GM12891 (cell line): Measurements from ENCODE around the gene PLIN3.

Experiments
- PAX5 ChIP-seq: IDR thresholded peaks from 2 replicates; pipeline ENCODE4 v1.6.1; 2011; ENCODE audit warnings: low read length, moderate library complexity, mild to moderate bottlenecking; ENCODE audit not compliant: insufficient read depth, severe bottlenecking
- POLR2A ChIP-seq: IDR thresholded peaks from 2 replicates; pipeline ENCODE4 v1.6.1; 2011; ENCODE audit warnings: low read depth, low read length, control low read depth
- POLR2AphosphoS5 ChIP-seq: IDR thresholded peaks from 2 replicates; pipeline ENCODE4 v1.6.1; 2011; ENCODE audit warnings: low read depth, low read length, control low read depth
- POU2F2 ChIP-seq: IDR thresholded peaks from 2 replicates; pipeline ENCODE4 v1.6.1; 2011; ENCODE audit warnings: low read depth, mild to moderate bottlenecking, control low read depth, low read length, moderate library complexity
- SPI1 ChIP-seq: IDR thresholded peaks from 2 replicates; pipeline ENCODE4 v1.6.1; 2011; ENCODE audit warnings: low read depth, low read length, control low read depth
- TAF1 ChIP-seq: IDR thresholded peaks from 2 replicates; pipeline ENCODE4 v1.6.1; 2011; ENCODE audit warnings: low read depth, low read length, control low read depth

DNA sequence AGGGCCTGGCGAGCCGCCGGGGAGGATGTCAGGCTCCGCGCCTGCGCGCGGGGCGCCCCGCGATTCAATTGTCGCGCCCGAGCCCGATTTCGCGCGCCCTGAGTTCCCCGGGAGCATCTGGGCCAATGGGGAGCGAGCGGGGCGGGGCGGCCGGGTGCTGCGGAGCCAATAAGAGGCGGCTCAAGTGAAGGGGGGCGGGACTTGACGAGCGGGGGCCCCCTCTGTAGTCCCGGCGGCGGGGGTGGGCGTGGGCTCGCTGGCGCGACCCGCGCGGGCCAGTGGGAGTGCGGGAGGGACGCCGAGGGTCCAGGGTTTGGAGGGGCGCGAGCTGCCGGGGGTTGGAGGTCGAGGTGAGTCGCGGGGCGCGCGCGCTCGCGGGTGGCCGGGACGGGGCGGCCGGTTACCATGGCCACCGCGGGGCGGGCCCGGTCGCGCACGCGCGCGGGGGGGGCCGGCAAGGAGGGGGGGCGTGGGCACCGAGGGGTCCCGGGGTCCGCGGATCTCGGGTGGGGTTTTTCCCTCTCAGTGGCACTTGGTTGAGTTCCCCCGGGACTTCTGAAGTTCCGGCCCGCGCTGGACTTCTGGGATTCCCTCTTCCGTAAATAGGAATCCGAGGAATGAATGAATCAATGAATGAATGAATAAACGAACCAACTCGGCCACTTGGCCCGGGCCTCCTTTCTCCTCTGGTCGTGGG, 42.6 kb upstream of the PLIN3 start:
- TF ChIP-seq POLR2AphosphoS5 (no peak), SPI1 (no peak), POLR2A (no peak), POU2F2 (no peak), TAF1 (no peak), PAX5 (no peak)
